Chondrocyte (in vitro differentiated cells): ENCODE data around the gene ARNT2. TPM values are rescaled to one million over a fixed set of nuclear protein-coding genes. Genes with fewer than 3 reads are reported as not detected.

Experiments used
- DNase-seq: peaks from one replicate; pipeline ENCODE4 v3.0.0; 2021; ENCODE audit warnings: mixed read lengths, low spot score
- H3K27ac Mint-ChIP-seq: one replicate; pipeline ENCODE4 v1.8.0; 2021; ENCODE audit warnings: mild to moderate bottlenecking, moderate library complexity, mixed read lengths; ENCODE audit not compliant: unreplicated experiment
- H3K27me3 Mint-ChIP-seq: 2 replicates; pipeline ENCODE4 v1.8.0; 2021; ENCODE audit warnings: low read depth, mixed read lengths
- H3K36me3 Mint-ChIP-seq: 2 replicates; pipeline ENCODE4 v1.8.0; 2021; ENCODE audit warnings: low read depth, mixed read lengths
- H3K4me1 Mint-ChIP-seq: 2 replicates; pipeline ENCODE4 v1.8.0; 2021; ENCODE audit warnings: low read depth, mild to moderate bottlenecking, mixed read lengths
- H3K4me3 Mint-ChIP-seq: one replicate; pipeline ENCODE4 v1.8.0; 2021; ENCODE audit warnings: mild to moderate bottlenecking, moderate library complexity, mixed read lengths; ENCODE audit not compliant: unreplicated experiment
- H3K9me3 Mint-ChIP-seq: 2 replicates; pipeline ENCODE4 v1.8.0; 2021; ENCODE audit warnings: low read depth, mixed read lengths
- total RNA-seq: library from RNA; stranded (reverse); gene quantifications from 3 replicates; pipeline ENCODE4 v1.2.1, GENCODE V29; 2021
- TF ChIP-seq, protein P1 (sequence below): fragments of 200-600 bp; sonication (generic); IDR thresholded peaks from 2 replicates; pipeline ENCODE4 v1.5.0; 2021; ENCODE audit warnings: antibody characterized with exemption, mild to moderate bottlenecking, moderate library complexity

Gene ARNT2
- total RNA-seq, 1 donor from 2014 or later = 20.2 TPM

- Mint-ChIP-seq H3K4me1 (peaks cover 3% of the 10 kb centered on the region), H3K4me3 (no peak overlapping the region), H3K27me3 (peaks cover 3% of the 10 kb centered on the region), H3K27ac (no peak overlapping the region), H3K36me3 (peaks cover 3% of the 10 kb centered on the region), H3K9me3 (peaks cover 13% of the 10 kb centered on the region)
- TF ChIP-seq, protein P1, sequence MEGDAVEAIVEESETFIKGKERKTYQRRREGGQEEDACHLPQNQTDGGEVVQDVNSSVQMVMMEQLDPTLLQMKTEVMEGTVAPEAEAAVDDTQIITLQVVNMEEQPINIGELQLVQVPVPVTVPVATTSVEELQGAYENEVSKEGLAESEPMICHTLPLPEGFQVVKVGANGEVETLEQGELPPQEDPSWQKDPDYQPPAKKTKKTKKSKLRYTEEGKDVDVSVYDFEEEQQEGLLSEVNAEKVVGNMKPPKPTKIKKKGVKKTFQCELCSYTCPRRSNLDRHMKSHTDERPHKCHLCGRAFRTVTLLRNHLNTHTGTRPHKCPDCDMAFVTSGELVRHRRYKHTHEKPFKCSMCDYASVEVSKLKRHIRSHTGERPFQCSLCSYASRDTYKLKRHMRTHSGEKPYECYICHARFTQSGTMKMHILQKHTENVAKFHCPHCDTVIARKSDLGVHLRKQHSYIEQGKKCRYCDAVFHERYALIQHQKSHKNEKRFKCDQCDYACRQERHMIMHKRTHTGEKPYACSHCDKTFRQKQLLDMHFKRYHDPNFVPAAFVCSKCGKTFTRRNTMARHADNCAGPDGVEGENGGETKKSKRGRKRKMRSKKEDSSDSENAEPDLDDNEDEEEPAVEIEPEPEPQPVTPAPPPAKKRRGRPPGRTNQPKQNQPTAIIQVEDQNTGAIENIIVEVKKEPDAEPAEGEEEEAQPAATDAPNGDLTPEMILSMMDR = no peak
- no peak for DNase-seq
Measured at GRCh38 chr15:80637747-80638146, 233.6 kb downstream of the ARNT2 start.

- Mint-ChIP-seq H3K27ac (no peak overlapping the region), H3K4me3 (no peak overlapping the region), H3K4me1 (peaks cover 3% of the 10 kb centered on the region), H3K27me3 (peaks cover 3% of the 10 kb centered on the region), H3K9me3 (peaks cover 13% of the 10 kb centered on the region), H3K36me3 (peaks cover 3% of the 10 kb centered on the region)
- DNase-seq = no peak
- TF ChIP-seq, protein P1 = no peak
Measured at GRCh38 chr15:80638553-80639167, 234.5 kb downstream of the ARNT2 start.

GRCh38 chr15:80639168-80639555, 235.0 kb downstream of the ARNT2 start:
- Mint-ChIP-seq H3K27me3 (peaks cover 3% of the 10 kb centered on the region), H3K27ac (no peak overlapping the region), H3K36me3 (peaks cover 3% of the 10 kb centered on the region), H3K9me3 (peaks cover 13% of the 10 kb centered on the region), H3K4me1 (no peaks in the 10 kb centered on the region), H3K4me3 (no peak overlapping the region)
- DNase-seq = no peak
- TF ChIP-seq, protein P1 = no peak

DNA sequence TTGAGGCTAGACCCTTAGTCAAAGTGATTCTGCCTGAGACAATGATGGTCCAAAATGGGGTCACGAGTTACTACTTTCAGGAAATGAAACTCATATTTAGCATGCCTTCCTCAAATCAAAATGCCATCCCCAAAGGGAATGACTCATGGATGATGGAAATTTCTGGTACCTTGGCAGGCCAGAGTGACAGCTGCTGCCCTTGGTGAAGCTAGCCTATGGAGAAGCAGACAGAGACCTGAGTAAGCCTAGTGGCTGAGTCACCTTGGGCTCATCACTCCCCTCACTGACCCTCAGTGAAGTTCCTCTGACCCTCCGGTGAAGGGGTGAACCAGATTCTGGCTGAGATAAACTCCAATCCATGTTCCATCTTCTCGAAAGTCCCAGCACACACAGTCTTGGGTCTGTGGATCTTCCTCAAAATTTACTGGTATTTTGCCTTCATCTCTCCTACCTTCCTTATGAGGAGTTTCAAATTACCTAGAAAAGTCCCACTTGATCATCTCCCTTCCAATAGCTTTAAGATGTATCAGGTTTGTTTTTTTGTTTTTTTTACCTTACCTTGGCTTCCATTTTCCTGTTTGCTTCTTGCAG, 236.4 kb downstream of the ARNT2 start:
- no peak for DNase-seq
- TF ChIP-seq, protein P1 = no peak
- H3K9me3 Mint-ChIP-seq = peaks cover 13% of the 10 kb centered on the region
- peaks cover under 1% of the 10 kb centered on the region for H3K27me3 Mint-ChIP-seq
- H3K4me1 Mint-ChIP-seq = no peaks in the 10 kb centered on the region
- H3K27ac Mint-ChIP-seq = no peak overlapping the region
- peaks cover 3% of the 10 kb centered on the region for H3K36me3 Mint-ChIP-seq
- H3K4me3 Mint-ChIP-seq = no peak overlapping the region

DNA sequence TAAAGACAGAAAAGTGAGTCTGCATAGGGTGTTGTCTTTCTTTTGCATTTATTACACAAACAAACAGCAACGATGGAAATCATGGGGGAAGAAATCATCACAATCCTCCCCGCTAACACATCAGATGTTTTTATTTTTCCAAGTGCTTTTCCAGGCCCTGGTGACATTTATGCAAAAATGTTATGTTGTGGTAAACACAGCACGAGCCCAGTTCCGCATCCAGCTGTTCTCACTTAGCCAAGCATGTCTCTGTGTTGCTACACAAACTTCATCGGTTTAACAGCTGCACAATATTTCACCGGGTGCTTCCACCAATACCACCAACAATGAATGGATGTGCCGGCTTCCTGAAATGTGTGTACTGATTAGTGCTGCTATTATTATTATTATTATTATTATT, 237.2 kb downstream of the ARNT2 start:
- Mint-ChIP-seq H3K27me3 (no peaks in the 10 kb centered on the region), H3K27ac (no peak overlapping the region), H3K4me3 (no peak overlapping the region), H3K4me1 (no peaks in the 10 kb centered on the region), H3K9me3 (peaks cover 13% of the 10 kb centered on the region), H3K36me3 (peaks cover 3% of the 10 kb centered on the region)
- TF ChIP-seq, protein P1 = no peak
- no peak for DNase-seq
